ENCODE results near the gene DCPS. TPM values are rescaled to one million over a fixed set of nuclear protein-coding genes. Genes with fewer than 3 reads are reported as not detected.
"Not testable (repeated sequence)": the region's sequence is repeated elsewhere in the genome, so short reads cannot be mapped to it uniquely, and the experiment has no call there.

The DCPS gene
- total RNA-seq, 1 experiment from 2014 or later: 51.0 TPM

DNA sequence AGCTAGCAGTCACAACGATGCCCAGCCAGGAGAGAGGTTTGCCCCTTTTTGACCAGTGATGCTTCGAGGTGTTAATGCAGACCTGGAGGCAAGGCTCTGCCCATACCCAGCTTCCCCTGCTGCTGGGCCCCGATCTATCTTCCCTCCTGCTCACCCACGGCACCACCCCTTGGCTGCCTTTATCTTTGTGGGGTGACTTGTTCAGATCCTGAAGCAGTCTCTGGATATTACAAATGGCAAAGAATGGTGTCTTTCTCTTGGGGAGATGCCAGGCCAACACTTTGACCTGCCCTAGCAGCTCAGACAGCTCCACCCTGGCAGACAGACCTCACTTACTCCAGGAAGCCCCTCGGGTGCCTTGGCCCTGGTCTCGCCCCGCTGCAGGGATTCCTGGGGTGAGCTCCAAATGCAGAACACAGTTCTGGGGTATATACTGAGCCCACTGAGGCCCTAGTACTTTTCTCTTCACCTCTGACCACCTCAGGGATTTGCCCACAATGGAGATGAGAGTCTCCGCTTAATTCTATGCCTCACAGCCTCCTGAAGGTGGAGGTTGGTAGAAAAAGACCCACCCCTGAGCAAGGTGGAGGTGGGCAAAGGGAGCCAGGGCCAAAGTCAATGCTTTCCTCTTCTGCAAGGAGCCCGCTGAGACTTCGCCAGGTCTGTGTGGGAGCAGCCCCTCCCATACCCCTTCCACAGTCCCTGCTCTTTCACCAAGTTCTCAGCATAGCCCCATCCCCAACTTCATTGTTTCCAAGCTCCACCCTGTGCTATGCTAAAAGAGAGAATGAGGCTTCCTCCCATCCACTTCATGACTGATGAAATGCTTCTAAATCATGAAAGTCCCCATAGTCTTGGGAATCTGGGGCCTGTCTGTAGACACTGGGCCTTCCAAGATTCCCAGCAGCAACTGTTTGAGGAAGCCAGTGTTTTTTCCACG is 40.6 kb downstream of the DCPS start:
- no peak for DNase-seq (ENCODE audit: low spot score)

DNA sequence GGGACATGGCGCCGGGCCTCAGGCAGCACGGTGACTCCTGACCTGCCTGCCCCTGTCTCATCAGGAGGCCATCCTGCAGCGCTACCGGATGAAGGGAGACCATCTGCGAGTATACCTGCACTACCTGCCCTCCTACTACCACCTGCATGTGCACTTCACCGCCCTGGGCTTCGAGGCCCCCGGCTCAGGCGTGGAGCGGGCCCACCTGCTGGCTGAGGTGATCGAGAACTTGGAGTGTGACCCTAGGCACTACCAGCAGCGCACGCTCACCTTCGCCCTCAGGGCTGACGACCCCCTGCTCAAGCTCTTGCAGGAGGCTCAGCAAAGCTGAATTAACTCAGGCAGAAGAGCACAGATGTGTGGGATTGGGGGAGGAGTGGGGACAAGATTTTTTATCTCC is 41.4 kb downstream of the DCPS start:
- no peak for DNase-seq (ENCODE audit: low spot score)

- peak; percentile 76 for DNase-seq (ENCODE audit: low spot score)
These were observed 42.1 kb downstream of the DCPS start for GRCh38 chr11:126345759-126346585.

- no peak for DNase-seq (ENCODE audit: low spot score)
These were observed 42.7 kb downstream of the DCPS start for GRCh38 chr11:126346586-126346940.

DNA sequence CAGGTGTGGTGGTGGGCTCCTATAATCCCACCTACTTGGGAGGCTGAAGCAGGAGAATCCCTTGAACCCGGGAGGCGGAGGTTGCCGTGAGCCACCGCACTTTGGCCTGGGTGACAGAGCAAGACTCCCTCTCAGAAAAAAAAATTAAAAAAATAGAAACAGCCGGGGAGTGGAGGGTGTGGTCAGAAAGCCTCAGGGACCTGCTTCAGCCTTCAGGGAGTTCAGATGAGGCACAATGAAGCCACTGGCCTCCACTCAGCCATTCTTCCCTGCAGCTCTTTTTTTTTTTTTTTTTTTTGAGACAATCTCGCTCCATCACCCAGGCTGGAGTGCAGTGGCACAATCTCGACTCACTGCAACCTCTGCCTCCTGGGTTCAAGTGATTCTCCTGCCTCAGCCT is 43.1 kb downstream of the DCPS start:
- not testable (repeated sequence) for DNase-seq (ENCODE audit: low spot score)

DNA sequence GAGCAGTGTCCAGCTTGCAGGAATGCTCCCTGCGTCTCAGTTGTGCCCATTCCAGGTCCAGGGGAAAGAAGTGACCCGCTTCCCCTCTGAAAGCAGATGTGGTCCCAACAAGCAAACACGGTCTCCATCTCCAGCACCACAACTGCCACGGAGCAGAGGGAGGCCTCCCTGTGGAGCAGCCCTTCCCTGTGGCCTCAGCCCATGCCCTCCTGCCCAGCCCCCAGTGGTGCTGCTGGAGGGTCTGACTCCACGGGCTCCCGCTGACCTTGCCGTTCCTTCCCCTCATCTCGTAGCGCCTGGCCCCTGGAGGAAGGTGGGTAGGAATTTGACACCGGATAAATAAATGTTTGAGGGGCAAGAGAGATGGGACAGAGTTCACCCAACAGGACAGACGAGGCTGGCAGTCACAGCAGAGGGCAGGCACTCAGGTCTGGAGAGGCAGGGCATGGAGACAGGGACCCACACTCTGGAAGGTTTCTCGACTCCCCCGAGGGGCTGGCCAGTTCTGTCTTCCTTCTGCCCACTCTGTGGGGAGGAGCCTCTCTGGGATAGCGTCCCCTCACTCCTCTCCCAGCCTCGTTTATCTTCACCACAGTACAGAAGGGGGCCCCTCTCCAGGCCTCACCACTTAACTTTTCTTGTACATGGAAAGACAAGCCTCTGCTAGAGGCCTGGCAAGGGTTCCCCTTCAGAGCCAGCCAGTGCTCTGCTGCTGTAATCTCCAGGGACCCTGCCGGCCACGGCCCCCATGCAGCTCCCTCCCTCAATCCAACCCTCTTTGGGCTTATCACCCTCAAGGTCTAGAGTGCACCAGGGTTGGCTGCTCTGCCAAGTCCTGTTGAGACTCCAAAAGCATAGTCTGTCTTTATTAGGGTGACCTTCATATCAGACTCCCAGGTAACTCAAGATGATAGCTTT is 44.1 kb downstream of the DCPS start:
- no peak for DNase-seq (ENCODE audit: low spot score)

- DNase-seq (ENCODE audit: low spot score): no peak
These were observed 45.1 kb downstream of the DCPS start for GRCh38 chr11:126348806-126349582.

DNA sequence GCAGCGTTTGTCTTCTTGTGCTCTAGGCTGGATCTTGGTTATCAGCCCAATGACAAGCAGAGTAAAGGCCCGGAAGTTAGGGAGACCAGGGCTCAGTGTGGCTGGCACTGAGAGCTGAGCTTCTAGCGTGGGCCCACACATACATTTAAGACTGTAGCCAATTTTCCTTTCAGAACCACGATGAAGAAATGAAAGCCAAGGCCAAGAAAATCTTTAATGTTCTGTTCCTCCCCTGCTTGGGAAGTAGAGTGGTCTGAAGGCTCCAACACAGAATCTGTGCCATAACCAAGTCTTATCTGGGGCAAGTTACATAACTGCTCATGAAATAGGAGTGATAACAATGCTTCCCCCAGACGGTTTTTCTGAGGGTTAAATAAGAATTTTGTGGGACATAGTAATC is 47.0 kb downstream of the DCPS start:
- no peak for DNase-seq (ENCODE audit: low spot score)

DNA sequence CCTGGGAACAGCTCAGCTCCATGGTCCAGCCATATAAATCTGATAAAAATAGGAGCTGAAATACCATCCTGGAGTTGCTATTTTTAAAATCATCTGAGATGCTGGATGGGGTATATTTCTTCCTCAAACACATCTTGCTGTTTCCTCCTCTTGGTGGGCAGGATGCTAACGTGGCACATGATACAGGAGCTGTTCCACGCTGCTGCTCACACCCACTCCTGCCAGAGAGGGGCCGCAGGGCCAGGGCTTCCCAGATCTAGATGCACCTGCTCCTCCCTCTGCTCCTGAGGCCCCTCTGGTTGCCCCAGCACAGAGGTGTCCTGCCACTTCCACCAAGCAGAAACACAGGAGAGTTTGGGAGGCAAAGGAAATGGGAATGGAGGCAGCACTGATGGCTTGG is 48.3 kb downstream of the DCPS start:
- no peak for DNase-seq (ENCODE audit: low spot score)

- peak; percentile 49 for DNase-seq (ENCODE audit: low spot score)
These were observed 49.3 kb downstream of the DCPS start for GRCh38 chr11:126352934-126353801.

- DNase-seq (ENCODE audit: low spot score): no peak
These were observed 50.9 kb downstream of the DCPS start for GRCh38 chr11:126354631-126355323.

- peak; percentile 61 for DNase-seq (ENCODE audit: low spot score)
These were observed 51.6 kb downstream of the DCPS start, which contains the start of gene ST3GAL4 for GRCh38 chr11:126355324-126355925. Gene ST3GAL4 (plus strand): TSS chr11:126355686. CDS start chr11:126406156, 50,470 bp downstream.

DNA sequence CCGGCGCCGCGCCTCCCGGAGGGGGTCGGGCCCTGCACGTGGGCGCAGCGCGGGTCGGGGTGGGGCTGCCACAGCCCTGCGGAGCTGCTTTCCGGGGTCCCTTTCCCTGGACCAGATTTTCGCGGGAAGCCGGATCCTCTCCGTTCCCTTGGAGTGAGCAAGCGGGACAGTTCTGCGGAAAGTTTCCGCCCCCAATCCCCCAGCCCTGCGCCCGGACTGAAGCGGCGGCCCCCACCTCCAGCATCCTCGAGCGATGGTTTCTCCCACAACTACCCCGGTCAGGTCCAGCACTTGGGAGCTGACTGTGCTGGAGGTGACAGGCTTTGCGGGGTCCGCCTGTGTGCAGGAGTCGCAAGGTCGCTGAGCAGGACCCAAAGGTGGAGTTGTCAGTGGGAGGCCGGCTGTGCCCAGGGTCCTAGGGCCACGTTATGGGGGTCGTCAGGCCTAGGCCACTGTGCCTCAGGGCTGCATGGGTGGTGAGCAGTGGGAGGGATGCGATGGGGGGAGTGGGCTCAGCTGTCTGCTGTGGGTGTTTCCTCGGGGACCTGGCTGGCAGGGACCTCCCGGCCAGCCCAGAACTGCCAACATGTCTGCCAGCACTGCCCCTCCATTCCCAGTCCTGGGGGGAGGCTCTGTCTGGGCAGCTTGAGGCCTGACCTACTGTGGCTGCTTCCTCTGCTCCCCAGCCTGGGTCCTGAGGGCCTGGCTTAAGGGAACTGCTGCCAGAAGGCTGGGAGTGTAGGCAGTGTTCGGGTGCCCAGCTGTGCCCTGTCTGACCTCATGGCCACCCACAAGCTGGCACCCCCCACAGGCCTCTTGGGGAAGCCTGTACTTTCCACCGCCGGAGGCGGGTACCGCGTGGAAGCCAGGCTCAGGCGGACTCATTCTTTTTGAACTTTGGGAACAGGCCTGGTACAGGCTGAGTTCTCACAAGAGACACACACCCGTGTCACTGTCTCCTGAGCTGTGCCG is 52.4 kb downstream of the DCPS start:
- peak; percentile 58 for DNase-seq (ENCODE audit: low spot score)

DNA sequence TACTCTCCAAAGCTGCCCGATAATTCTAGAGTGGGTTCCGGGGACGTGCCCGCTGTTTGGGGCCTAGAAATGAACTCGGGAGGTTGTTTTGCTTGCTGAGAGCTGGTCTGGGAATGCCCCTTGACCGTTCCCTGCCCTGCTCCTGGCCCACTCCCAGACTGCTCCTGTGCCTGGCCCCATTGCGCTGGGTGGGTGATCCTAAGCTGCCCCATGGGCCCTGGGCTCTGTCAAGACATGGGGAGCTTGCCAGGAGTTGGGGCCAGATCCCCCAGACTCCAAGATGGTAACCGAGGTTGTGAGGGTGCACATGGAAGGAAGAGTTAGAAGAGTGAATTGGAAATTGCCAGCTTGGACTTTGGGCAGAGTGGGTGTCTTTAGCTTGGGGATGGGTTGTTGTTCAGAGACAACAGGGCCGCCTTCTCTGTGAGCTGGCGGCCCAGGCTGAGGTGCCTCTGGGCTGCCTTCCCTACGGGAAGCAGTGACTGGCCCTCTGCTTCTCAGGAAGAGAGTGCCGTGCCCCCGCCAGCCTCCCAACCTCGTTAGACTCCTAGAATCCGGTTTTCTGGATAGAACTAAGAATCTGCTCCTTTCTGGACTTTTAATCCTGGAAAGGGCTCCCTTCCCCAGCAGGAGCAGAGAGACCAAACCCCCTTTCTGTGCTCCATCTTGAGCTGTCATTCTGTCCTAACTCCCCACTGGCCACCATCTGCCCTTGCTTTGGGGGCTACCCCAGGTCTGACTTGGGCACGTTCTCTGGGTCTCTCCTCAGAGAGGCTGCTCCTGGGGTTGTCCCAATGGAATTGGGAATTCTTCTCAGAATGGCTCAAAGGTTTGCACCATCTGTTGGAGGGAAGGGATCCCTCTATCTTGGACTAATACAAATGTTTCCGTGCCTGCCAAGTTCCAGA is 53.4 kb downstream of the DCPS start:
- DNase-seq (ENCODE audit: low spot score): no peak

DNA sequence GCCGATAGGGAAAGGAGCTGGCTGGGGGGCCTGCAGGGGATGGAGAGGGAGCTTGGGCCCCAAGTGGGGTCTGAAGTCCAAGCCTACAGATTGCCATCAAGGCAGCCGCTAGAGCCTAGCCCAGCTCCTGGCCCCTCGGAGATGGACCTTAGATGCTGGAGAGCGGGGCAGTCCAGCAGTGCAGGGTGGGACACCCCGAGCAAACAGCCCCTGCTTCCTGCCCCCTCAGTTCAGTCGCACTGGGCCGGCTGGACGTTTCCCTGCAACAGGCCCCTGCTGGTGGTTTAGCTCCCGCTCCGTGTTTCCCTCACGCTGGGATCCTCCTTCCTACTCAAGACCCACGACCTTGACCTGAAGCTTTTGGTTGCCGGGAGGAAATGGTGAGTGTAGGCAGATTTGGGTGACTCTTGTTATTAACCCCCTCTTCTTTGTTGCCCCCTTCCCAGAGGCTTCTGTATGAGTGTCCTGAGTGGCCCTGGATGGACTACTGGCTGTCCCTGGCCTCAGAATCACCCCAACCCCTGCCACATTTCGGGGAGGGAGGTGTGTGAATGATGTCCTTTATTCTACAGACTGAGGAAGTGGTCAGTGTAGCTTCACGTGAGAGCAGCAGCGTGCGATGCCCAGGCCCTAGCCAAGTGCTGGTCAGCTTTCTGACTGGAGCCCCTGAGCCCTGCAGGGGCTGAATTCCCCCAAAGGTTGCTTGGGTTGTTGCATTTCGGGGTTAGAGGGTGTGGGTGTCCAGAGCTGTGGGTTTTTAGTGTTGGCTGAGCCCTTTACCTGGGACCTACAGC is 54.3 kb downstream of the DCPS start:
- no peak for DNase-seq (ENCODE audit: low spot score)

All from HT-29 (cell line).